Renal cortical epithelial cell (primary cell): Measurements from ENCODE around the gene PARVB. TPM values are rescaled to one million over a fixed set of nuclear protein-coding genes. Genes with fewer than 3 reads are reported as not detected.
A peak's percentile ranks its signal among the peaks of the same experiment; 100 is the strongest.
"Not testable (repeated sequence)": the region's sequence is repeated elsewhere in the genome, so short reads cannot be mapped to it uniquely, and the experiment has no call there.

Source experiments
- DNase-seq: peaks from one replicate; pipeline ENCODE4 v3.0.0-alpha.2; 2011; ENCODE audit warnings: low read depth
- total RNA-seq: library from RNA; depleted of rRNA; stranded (reverse); fragments of >200 nt; gene quantifications from 2 replicates; pipeline ENCODE4 v1.2.3, GENCODE V29; 2014

The PARVB gene
- total RNA-seq, 1 donor from 2014 or later: 20.3 TPM

DNA sequence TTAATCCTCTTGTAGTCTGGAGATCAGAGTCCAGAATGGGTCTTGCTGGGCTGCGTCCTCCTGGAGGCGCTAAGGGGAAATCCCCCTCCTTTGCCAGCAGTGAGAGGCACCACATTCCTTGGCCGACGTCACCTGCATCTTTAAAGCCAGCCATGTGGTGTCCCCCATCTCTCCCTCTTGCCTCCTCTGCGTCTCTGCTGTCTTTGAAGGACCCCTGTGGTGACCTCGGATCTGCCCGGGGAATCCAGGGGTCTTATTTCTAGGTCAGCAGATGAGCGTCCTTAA is 27.2 kb upstream of the PARVB start:
- no peak for DNase-seq

DNA sequence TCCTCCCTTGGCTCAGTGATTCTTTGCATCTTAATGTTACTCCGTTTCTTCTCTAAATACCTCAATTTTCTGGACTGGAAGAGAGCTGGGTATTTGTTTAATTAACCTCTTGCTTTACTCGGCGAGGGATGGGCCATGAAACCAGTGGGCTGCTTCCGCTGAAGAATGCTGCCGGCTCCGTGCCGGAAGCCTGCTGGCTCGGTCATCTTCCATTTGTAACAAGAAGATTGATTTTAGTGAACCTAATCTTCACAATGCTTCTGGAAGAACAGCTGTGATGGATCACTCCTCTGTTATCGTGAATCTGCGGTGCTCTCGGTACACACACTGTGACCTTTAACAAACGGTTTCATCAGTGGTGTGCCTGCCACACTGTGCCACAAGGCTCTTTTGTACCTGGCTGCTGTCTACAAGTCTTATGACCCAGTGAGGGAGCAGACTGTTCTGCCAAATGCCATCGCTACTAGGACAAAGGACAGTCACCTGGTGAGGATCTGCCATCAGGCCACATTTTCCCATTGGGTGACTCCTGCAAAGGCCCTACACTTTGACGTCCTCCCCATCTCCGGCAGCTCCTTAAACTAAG is 25.3 kb upstream of the PARVB start:
- DNase-seq: no peak

DNA sequence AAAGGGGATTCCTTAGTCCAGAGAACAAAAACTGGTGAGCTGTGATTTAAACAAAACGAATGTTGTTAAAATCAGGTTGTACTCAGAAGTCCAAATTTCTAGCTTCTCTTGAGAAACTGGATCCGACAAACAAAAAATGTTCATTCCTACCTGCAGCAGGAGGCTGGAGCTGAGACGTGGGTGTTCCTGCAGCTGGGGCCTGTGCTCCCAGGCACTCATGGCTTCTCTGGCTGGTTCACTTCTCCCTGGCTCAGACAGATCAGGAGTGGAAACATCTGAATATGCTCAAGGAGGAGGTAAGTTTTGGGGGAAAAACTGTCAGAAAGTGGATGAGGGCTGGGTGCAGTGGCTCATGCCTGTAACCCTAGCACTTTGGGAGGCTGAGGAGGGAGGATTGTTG is 24.7 kb upstream of the PARVB start:
- DNase-seq: no peak

DNA sequence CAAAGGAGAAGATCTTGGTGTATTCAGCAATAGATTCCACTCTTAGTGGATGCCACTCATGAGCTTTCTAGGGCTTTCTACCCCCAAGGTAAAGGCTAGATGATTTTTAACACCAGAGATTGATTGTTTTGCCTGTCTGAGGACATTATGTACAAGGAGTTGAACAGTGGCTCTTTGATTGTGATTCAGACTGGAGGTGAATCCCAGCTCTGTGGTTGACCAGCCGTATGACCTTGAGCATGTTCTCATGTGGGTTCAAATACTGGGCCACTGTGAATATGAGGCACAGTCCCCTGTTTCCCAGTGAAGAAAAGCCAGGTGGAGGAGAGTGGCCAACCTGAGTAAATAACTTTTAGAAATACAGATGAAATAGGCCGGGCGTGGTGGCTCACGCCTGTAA is 24.0 kb upstream of the PARVB start:
- DNase-seq: no peak

DNA sequence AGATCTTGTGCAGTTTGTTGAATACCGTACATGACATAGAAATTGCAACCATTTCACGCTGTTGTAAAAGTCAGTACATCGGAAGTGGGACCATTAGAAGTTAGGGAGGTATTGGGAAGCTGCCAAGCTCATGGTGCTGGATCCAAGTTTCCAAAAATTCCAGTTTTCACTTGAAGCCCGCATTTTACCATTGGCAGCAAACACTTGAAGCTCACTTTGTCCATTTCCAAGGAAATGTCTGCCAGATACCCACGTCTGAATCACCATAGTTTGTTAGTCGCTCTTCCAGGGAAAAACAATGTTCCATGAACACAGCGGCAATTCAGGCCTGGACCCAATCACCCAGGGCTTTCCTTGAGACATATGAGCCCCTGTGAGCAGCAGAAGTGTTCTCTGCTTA is 22.6 kb upstream of the PARVB start:
- no peak for DNase-seq

DNA sequence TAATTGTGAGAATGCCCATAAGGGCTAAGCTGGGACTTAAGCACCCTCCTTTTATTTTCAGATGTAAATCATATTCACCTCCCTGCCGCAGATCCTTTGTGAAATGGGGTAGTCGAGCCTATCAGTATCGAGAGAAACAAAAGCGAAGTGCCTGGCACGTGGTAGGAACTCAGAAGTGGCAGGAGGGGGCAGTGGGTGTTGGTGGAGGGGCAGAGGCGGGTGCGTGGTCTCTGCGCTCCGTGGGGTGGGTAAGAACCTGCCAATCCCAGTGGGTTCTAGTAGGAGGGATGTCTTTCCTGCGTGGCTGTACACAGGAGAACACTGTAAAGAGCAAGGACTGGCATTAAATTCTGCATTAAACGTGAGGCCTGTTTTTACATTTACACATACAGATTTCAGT is 21.8 kb upstream of the PARVB start:
- DNase-seq: no peak

DNA sequence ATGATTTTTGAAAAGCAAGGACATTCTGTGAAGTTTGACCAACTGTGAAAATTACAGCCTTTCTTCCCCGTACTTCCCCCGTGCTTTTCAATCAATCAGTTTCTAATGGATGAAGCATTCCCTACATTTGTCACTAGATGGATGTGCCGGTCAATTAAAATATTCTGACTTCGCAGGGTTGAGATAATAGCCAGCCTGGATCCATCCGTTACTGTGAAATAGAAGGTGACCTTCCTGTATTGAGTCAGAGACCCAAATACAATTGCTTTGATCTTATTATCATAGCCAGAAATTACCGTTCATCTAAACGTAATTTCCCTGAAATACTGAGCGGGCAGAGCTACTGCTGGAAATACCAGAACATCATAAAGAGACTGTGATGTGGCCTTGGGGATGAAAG is 21.1 kb upstream of the PARVB start:
- no peak for DNase-seq

DNA sequence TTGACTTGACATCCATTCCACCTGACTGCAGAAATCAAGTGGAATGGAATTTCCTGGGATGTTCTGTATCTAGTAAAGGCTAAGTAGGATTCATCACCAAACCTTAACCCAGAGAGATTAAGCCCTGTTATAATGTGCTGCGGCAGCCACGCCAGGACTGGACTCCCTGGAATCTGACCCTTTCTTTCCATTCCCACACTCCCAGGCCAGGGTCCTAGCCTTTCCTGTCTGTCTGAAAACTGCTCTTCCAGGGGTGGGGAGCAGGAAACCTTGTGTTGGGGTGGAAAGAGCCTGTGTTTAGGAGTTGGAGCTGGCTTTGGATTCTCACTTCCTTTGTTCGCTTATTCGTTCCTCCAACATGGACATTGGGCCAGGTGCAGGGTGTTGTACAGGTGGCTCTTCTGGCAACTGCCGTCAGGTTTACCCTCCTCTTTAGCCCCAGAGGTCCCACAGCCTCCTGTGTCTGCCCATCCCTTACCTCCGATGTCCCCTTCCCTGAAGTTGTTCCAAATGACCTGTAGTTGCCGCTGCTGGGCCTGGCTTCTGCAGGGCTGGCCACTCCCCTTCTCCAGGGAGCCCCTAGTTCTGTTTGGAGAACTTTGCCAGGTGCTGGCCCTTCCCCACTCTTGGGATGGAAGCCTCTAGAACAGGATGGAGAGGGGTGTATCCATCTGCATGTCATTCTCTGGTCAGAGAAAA is 20.5 kb upstream of the PARVB start:
- no peak for DNase-seq

DNA sequence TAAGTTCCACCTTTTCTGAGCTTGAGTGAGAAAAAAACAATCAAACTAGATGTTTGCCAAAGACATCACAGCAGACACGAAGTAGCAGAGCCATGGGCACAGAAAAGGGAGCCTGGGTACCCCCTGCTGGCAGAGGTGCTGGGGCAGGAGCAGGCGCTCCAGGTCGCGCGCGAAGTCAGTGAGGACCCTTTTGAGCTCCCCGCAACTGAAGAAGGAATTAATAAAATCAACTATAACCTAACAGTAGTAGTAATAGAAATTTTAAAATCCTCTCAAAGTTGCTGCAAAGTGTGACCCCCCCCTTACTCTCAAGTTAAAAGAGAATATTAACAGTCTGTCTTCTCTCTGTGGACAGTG is 20.0 kb upstream of the PARVB start:
- no peak for DNase-seq

DNA sequence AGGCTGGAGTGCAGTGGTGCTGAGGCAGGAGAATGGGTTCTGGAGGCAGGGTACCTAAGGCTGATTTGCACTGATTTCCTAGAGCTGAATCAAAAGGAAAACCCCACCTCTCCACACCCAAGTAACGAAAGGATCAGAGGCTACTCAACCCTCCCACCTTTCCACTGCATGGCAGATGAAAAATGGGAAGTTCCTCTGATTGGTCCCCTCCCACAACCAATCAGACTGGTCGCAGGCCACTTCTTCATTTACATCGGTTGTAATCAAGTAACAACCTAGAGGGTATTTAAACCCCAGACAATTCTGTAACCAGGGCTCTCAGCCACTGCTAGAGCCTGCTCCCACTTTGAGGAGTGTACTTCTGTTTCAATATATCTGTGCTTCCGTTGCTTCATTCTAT is 18.6 kb upstream of the PARVB start:
- DNase-seq: no peak

DNA sequence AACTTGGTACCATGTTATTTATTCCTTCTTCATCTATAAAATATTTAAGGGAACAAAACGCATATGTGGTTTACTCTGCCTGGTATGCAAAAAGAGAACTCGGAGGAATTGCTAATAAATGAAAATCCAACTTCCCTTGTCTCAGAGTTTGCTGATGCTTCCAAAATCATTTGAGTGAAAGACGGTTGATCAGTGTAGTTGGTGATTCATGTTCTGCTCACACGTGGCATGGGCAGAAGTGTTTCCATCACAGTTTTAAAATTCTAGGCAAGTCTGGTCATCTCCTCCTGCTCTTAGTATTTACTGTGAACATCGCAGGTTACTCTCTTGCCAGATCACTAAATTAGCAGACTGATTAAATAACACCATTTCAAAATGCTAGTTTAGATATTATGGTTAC is 11.9 kb upstream of the PARVB start:
- DNase-seq: no peak

DNA sequence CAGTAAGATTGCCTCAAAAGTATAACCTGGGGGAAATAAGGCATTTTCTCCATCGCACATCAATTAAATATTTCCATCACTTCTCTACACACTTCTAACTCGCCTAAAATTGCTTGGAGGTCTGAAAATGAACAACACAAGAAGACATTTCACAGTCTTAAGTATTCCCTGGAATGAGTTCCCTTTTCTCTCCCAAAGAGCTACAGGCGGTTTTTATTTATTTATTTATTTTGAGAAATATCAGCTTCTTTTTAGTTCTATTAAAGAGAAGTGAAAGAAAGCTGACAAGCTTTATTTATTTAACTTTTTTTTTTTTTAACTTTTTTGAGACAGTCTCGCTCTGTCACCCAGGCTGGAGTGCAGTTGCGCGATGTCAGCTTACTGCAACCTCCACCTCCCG is 11.5 kb upstream of the PARVB start:
- DNase-seq: no peak

DNA sequence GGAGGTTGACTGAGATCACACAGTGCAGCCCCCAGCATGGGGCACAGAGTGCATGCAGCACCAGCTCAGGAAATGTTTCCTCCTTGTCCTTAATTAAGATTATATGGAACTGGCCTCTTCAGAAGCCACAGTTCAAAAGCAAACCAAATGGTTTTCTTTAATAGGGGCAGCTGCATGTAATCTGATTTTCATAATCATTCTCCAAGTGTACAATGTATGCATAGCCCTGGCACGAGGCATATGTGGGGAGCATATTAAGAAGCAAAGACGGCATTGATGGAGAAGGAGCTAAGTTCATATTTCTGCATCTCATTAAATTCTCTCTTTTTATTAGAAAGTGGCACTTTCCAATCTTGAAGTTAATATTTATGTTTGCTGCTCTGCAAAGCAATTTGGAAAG is 9.9 kb upstream of the PARVB start:
- DNase-seq: no peak

DNA sequence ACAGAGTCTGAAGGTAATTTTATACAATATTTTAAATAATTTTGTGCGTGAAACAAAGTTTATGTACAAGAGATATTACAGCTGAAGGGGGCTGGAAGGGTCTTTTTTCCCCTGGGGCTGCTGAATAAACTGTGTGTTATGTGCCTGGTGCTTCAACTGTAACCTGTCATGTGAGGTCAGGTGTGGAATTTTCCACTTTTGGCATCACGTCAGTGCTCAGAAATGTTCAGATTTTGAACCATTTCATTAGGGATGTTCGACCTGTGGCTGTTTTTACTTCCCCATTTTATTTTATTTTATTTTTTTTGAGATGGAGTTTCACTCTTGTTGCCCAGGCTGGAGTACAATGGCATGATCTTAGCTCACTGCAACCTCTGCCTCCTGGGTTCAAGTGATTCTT is 7.5 kb upstream of the PARVB start:
- DNase-seq: not testable (repeated sequence)

DNA sequence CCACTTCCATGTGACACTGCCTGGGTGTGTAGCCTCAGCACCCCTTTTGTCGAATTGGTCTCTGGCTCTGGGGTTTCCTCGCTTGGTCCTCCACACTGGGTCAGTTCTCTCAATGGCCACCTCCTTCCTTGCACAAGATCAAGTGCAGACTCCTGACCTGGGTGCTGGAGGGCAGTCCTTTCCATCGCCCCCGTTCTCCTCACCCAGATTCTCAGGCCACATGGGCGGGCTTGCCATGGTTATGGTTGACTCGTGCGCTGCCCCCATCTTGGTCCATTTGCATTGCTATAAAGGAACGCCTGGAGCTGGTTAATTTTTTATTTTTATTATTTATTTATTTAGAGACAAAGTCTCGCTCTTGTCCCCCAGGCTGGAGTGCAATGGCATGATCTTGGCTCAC is 5.5 kb upstream of the PARVB start:
- DNase-seq: no peak

DNA sequence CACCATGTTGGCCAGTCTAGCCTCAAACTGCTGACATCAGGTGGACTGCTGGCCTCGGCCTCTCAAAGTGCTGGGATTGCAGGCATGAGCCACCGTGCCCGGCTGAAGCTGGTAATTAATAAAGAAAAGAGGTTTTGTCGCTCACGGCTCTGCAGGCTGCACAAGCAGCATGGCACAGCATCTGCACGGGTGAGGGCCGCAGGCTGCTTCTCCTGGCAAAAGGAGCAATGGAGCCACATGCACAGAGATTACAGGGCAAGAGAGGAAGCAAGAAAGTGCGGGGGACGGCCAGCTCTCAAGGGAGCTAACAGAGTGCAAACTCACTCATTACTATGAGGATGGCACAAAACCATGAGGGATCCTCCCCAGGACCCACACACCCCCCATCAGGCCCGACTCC is 4.7 kb upstream of the PARVB start:
- no peak for DNase-seq

DNA sequence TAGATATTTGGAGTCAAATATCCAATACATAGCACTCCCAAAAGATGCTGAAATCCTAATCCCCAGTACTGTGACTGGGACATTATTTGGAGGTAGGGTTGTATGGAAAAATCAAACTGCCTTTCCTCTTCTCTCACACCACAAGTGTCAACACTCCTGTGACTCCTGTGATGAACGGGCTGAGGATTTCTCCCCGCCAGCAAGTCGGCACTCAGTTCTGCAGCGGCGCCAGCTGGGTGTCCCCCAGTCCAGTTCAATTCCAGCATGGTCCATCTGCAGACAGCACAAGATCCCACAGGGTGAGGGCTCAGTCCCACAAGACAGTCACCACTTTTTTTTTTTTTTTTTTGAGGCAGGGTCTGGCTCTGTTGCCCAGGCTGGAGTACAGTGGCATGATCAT is 4.3 kb upstream of the PARVB start:
- no peak for DNase-seq

DNA sequence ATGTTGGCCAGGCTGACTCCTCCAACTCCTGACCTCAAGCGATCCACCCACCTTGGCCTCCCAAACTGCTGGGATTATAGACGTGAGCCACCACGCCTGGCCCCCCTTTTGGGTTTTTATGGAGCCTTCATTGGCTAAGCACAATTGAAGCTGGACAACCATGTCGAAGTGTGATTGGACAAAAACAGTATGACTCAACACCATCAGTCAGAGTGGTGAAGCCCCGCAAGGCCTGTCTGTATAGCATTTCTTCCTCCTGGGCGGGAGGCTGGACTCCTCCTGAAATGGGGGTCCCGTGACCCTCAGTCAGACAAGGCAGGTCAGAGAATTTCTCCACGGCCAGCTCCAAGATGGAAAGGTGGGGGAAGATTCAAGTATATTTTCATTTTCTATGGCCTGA is 3.1 kb upstream of the PARVB start:
- DNase-seq: peak; percentile 10

DNA sequence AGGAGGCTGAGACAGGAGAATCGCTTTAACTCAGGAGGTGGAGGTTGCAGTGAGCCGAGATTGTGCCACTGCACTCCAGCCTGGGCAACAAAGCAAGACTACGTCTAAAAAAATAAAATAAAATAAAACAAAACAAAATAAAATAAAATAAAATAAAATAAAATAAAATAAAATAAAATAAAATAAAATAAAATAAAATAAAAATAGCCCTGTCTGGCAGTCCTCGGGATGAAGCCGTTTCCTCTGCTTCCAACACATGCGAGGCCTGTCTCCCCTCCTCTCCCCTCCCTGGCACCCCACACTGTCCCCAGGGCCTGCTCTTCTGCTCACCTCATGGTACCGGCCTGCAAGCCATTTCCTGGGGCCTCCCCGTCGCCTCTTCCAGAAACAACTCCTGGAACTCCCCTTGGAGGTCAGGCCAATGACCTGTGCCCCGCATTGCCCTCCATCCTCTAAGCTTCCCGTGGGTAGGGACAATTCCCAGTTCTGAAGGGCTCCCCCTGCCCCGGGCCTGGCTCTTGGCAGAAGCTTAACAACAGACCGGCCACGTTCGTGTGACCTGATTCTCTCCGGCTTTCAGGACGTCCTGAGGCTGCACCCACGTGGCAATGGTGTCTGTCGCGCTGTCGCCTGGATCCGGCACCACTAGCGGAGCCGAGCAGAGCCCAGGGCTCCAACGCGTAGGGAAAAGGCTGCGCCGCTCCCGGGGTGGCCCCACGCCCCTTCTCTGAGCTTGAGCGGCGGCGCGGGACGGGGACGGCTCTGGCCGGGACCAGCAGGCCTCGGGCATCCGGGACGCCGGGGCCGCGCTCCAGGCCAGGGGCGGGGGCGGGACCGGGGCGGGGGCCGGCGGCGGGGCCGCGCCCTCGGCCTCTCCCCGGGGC is 456 bp upstream of the PARVB start:
- DNase-seq: no peak

DNA sequence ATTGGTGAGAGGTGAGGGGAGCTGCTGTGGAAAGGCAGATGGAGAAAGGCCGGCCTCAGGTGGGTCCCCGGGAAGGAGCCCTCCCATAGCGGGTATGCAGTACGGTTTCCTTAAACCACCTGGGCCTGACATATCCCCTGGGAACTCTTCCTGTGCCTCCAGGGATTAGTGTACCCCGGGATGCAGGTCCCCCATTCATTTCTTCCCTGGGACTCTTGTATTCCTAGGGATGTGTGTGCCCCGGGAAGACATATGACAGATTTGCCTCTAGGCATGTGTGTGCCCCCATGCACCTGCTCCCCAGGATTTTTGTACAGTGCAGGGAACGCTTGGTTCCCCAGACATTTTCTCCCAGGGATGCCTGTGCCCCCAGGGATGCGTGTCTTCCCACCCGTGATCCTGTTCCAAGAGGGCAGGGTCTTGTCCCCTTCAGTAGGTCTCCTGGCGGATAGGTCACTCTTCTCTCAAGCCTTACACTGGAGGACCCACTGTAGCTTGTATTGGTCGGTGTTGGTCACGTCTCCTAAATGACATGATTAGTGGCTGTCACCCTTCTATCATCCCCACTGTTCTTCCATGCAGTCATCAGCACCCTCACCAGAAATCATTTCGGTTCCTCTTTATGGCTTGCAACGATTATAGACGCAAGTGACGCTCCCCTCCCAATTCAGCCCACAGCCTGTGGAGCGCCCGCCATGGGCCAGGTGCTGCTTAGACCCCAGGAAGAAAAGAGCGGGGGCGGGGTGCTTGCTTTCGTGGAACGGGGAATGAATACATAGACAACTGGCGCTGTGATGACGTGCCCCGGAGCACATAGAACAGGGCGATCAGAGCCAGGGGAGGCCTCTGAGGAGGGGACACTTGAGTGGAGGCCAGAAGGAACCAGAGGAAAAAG is 1.3 kb downstream of the PARVB start:
- no peak for DNase-seq

DNA sequence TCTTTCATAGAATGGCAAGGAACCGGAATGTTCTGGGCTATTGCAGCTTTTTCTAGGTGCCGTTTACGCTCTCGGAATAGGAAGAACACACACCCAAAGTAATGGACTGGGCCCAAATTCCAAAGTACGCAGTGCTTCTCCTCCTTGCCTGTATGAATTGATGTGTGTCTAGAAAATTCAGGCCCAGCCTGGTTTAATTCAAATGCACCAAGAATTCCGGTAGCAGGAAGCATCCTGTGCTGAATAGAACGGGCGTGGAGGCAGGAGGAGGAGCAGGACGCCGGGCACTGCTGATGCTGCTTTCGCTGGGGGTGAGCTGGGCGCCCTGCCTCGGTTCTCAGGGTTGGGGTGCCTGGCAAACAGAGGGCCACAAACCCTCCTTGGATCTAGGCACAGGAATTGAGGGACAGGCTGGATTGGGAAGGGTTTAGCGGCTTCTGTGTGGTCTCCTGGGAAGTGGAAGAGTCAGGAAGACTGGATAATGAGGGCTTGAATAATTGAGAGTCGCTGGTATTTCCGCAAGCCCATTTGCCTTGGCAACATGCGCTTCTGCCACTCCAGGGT is 2.0 kb downstream of the PARVB start:
- no peak for DNase-seq
